Mesothelial cell of epicardium (in vitro differentiated cells): ENCODE measurements around the gene ACAA1. TPM values are rescaled to one million over a fixed set of nuclear protein-coding genes. Genes with fewer than 3 reads are reported as not detected.

Experiments used
- DNase-seq, 2 experiments: peaks; one replicate each; pipeline ENCODE4 v3.0.0; 2021; ENCODE audit warnings: low spot score in 2 of 2; ENCODE audit not compliant: unreplicated experiment in 2 of 2
- H3K27ac Mint-ChIP-seq: 2 replicates; pipeline ENCODE4 v1.8.0; 2021; ENCODE audit warnings: mixed read lengths
- H3K27me3 Mint-ChIP-seq: 2 replicates; pipeline ENCODE4 v1.8.0; 2021; ENCODE audit warnings: low read depth, mixed read lengths
- H3K36me3 Mint-ChIP-seq: 2 replicates; pipeline ENCODE4 v1.8.0; 2021; ENCODE audit warnings: mixed read lengths
- H3K4me1 Mint-ChIP-seq: 2 replicates; pipeline ENCODE4 v1.8.0; 2021; ENCODE audit warnings: mixed read lengths
- H3K4me3 Mint-ChIP-seq: 2 replicates; pipeline ENCODE4 v1.8.0; 2021; ENCODE audit warnings: mild to moderate bottlenecking, moderate library complexity, mixed read lengths
- H3K9me3 Mint-ChIP-seq: 2 replicates; pipeline ENCODE4 v1.8.0; 2021; ENCODE audit warnings: mixed read lengths
- CTCF ChIP-seq: fragments of 200-600 bp; sonication (generic); IDR thresholded peaks from one replicate; pipeline ENCODE4 v1.5.0; 2021; ENCODE audit warnings: antibody characterized with exemption; ENCODE audit not compliant: unreplicated experiment
- total RNA-seq: library from RNA; stranded (reverse); gene quantifications from 3 replicates; pipeline ENCODE4 v1.2.1, GENCODE V29; 2021

Gene ACAA1
- total RNA-seq, 1 donor from 2014 or later, result 57.7 TPM

GRCh38 chr3:38097446-38098375 lies 39.2 kb downstream of the ACAA1 start:
- Mint-ChIP-seq H3K4me3 (no peak overlapping the region), H3K27me3 (peaks cover 43% of the 10 kb centered on the region), H3K4me1 (peaks cover 5% of the 10 kb centered on the region), H3K27ac (no peak overlapping the region), H3K36me3 (no peaks in the 10 kb centered on the region), H3K9me3 (no peaks in the 10 kb centered on the region)
- no peak for TF ChIP-seq CTCF
- DNase-seq, result no peak

- TF ChIP-seq CTCF, result no peak
- no peak for DNase-seq
- Mint-ChIP-seq H3K27ac (no peak overlapping the region), H3K27me3 (peaks cover 58% of the 10 kb centered on the region), H3K36me3 (no peaks in the 10 kb centered on the region), H3K4me1 (peaks cover 5% of the 10 kb centered on the region), H3K9me3 (no peaks in the 10 kb centered on the region), H3K4me3 (no peak overlapping the region)
Measured at GRCh38 chr3:38095669-38096483, 41.1 kb downstream of the ACAA1 start.

- TF ChIP-seq CTCF, result no peak
- Mint-ChIP-seq H3K4me3 (no peak overlapping the region), H3K4me1 (peaks cover 5% of the 10 kb centered on the region), H3K27me3 (peaks cover 63% of the 10 kb centered on the region), H3K36me3 (no peaks in the 10 kb centered on the region), H3K27ac (no peak overlapping the region), H3K9me3 (no peaks in the 10 kb centered on the region)
- DNase-seq, result no peak
Measured at GRCh38 chr3:38094999-38095398, 41.9 kb downstream of the ACAA1 start.

GRCh38 chr3:38090453-38090852 lies 46.5 kb downstream of the ACAA1 start:
- no peak for TF ChIP-seq CTCF
- no peak overlapping the region for H3K27ac Mint-ChIP-seq
- no peaks in the 10 kb centered on the region for H3K36me3 Mint-ChIP-seq
- no peak for DNase-seq
- no peaks in the 10 kb centered on the region for H3K9me3 Mint-ChIP-seq
- no peaks in the 10 kb centered on the region for H3K4me1 Mint-ChIP-seq
- no peak overlapping the region for H3K4me3 Mint-ChIP-seq
- H3K27me3 Mint-ChIP-seq, result peaks cover 49% of the 10 kb centered on the region

- Mint-ChIP-seq H3K36me3 (peaks cover 2% of the 10 kb centered on the region), H3K4me3 (no peak overlapping the region), H3K27ac (no peak overlapping the region), H3K9me3 (peaks cover 4% of the 10 kb centered on the region), H3K4me1 (no peaks in the 10 kb centered on the region), H3K27me3 (peaks cover 37% of the 10 kb centered on the region)
- no peak for TF ChIP-seq CTCF
- DNase-seq, result no peak
Measured at GRCh38 chr3:38089163-38089562, 47.8 kb downstream of the ACAA1 start.
